ENCODE data around the gene RPA1.
"Not testable (repeated sequence)": the region's sequence is repeated elsewhere in the genome, so short reads cannot be mapped to it uniquely, and the experiment has no call there.

Gene RPA1

DNA sequence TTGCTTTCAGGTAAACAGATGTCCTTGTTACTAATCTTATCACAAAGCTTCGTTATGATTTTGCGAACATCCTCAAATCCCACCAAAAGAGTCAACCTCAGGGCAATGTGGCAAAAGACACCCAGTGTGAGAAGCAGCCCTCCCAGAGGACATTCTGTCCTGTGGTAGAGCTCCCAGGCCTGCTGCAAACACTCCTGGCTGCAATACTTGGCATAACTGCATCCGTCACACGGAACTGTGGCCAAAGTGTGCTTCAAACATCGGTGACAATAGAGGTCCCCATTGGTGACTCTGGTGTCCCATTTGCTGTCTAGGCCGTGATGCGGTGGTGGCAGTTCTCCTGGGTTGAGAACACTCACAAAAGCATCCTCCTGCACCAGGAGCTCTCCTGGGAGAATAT is 29.6 kb upstream of the RPA1 start:
- Mint-ChIP-seq H3K27ac (no peak overlapping the region), H3K4me3 (no peak overlapping the region), H3K27me3 (ENCODE audit: low read depth) (no peaks in the 10 kb centered on the region), H3K36me3 (ENCODE audit: low read depth) (peaks cover 27% of the 10 kb centered on the region), H3K9me3 (no peaks in the 10 kb centered on the region), H3K4me1 (ENCODE audit: low read depth) (peaks cover 4% of the 10 kb centered on the region)
- DNase-seq (ENCODE audit: low spot score) = no peak

DNA sequence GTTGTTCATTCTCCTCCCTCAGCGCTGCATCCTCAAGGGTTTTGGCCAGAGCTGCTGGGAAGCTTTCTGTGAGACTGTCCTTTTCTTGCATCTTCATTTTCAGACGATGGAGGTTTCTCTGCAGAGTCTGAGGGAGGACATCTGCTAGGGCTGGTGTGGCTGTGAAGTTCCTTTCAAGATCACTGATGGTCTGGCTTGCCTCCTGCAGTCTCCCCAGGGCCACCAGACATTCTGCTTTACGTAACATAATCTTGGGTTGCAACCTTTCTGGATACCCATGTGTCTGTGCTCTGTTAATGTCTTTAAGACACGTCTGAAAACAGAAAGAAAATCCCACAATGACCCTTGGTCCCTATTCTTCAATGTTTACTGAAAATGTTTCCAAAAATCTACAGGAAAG is 29.1 kb upstream of the RPA1 start:
- no peaks in the 10 kb centered on the region for H3K27me3 Mint-ChIP-seq (ENCODE audit: low read depth)
- no peaks in the 10 kb centered on the region for H3K9me3 Mint-ChIP-seq
- H3K36me3 Mint-ChIP-seq (ENCODE audit: low read depth) = peaks cover 27% of the 10 kb centered on the region
- H3K4me3 Mint-ChIP-seq = no peak overlapping the region
- no peak for DNase-seq (ENCODE audit: low spot score)
- no peak overlapping the region for H3K27ac Mint-ChIP-seq
- H3K4me1 Mint-ChIP-seq (ENCODE audit: low read depth) = peaks cover 4% of the 10 kb centered on the region

DNA sequence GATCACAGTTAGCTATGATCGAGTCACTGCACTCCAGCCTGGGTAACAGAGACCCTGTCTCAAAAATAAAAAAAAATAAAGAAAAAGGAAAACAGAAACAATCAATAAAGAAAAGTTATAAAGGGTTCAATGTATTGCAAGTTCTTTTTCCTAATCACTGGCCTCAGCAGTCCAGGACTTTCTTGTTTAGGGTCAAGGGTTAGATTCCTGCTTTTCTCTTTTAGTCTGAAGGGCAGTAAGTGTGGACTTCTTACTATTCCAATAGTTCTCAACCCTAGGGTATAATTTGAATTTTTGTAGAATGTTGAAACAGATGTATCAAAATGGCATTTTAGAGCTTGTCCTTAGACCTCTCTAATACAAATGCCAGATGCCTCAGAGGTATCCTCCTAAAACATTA is 27.4 kb upstream of the RPA1 start:
- no peaks in the 10 kb centered on the region for H3K9me3 Mint-ChIP-seq
- no peak overlapping the region for H3K27ac Mint-ChIP-seq
- H3K4me3 Mint-ChIP-seq = no peak overlapping the region
- H3K27me3 Mint-ChIP-seq (ENCODE audit: low read depth) = no peaks in the 10 kb centered on the region
- DNase-seq (ENCODE audit: low spot score) = no peak
- peaks cover 23% of the 10 kb centered on the region for H3K36me3 Mint-ChIP-seq (ENCODE audit: low read depth)
- H3K4me1 Mint-ChIP-seq (ENCODE audit: low read depth) = no peaks in the 10 kb centered on the region

DNA sequence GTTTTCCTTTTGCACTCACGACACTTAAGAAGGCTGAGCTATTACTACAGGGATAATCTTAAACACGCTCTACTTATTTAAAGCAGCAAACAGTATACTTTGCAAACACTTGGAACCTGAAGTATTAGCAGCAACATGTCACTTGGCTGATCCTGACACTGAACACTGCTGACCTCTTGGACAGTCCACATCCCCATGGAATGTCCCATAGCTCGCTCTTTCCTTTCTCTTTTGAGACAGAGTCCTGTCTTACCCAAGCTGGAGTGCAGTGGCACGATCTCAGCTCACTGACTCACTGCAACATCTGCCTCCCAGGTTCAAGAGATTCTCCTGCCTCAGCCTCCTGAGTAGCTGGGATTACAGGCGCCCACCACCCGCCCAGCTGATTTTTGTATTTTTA is 26.5 kb upstream of the RPA1 start:
- peaks cover 21% of the 10 kb centered on the region for H3K36me3 Mint-ChIP-seq (ENCODE audit: low read depth)
- H3K9me3 Mint-ChIP-seq = no peaks in the 10 kb centered on the region
- no peaks in the 10 kb centered on the region for H3K4me1 Mint-ChIP-seq (ENCODE audit: low read depth)
- H3K4me3 Mint-ChIP-seq = no peak overlapping the region
- no peak overlapping the region for H3K27ac Mint-ChIP-seq
- DNase-seq (ENCODE audit: low spot score) = no peak
- no peaks in the 10 kb centered on the region for H3K27me3 Mint-ChIP-seq (ENCODE audit: low read depth)

DNA sequence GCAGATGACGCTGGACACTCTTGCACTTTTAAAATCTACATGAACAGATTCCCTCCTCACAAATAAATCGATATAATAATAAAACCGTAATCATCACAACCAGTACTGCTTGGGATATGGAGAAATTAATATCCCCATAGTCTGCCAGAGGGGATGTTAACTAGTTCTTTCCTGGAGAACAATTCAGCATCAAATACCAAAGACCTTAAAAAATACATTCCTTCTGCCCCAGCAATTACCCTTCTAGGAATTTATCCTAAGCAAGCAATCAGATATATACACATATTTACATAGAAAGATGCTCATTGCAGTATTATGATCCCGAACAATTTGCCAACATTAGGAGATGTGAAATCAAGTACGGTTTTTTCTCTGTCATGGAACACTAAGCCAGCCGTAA is 21.9 kb upstream of the RPA1 start:
- no peaks in the 10 kb centered on the region for H3K4me1 Mint-ChIP-seq (ENCODE audit: low read depth)
- no peak overlapping the region for H3K27ac Mint-ChIP-seq
- H3K36me3 Mint-ChIP-seq (ENCODE audit: low read depth) = peaks cover 22% of the 10 kb centered on the region
- DNase-seq (ENCODE audit: low spot score) = no peak
- no peaks in the 10 kb centered on the region for H3K9me3 Mint-ChIP-seq
- H3K4me3 Mint-ChIP-seq = no peak overlapping the region
- no peaks in the 10 kb centered on the region for H3K27me3 Mint-ChIP-seq (ENCODE audit: low read depth)

DNA sequence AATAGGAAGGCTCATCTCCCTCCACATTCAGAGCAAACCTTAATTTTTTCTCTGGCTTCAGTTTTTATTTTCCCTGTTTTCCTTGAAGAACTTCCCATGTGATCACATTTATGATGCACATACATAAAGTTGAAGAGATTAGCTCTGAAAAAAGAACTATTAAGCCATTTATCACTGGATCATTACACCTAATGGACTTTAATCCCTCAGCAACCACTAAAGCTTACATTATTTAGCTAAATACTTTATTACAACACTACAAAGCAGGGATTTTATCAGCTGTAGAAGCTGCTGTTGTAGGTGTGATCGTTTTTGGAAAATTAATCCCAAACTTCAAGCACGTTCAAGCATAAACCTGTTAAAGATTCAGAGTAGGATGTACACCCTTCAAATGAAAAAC is 21.2 kb upstream of the RPA1 start:
- Mint-ChIP-seq H3K27me3 (ENCODE audit: low read depth) (no peaks in the 10 kb centered on the region), H3K36me3 (ENCODE audit: low read depth) (peaks cover 22% of the 10 kb centered on the region), H3K4me3 (no peak overlapping the region), H3K27ac (no peak overlapping the region), H3K9me3 (no peaks in the 10 kb centered on the region), H3K4me1 (ENCODE audit: low read depth) (no peaks in the 10 kb centered on the region)
- DNase-seq (ENCODE audit: low spot score) = no peak

DNA sequence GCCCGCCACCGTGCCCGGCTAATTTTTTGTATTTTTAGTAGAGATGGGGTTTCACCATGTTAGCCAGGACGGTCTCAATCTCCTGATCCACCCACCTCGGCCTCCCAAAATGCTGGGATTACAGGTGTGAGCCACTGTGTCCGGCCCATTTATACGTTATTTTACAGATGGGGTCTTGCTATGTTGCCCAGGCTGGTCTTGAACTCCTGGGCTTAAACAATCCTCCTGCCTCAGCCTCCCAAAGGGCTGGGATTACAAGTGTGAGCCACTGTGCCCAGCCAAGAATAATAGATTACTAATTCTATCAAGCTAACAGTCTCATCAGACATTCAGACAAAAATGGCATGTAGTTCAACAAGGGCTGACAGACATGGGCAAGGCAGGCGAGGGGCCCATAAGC is 20.0 kb upstream of the RPA1 start:
- H3K27me3 Mint-ChIP-seq (ENCODE audit: low read depth); H3K9me3 Mint-ChIP-seq; H3K27ac Mint-ChIP-seq; H3K4me1 Mint-ChIP-seq (ENCODE audit: low read depth); DNase-seq (ENCODE audit: low spot score); H3K4me3 Mint-ChIP-seq: not testable (repeated sequence)
- H3K36me3 Mint-ChIP-seq (ENCODE audit: low read depth) = peaks cover 18% of the 10 kb centered on the region

DNA sequence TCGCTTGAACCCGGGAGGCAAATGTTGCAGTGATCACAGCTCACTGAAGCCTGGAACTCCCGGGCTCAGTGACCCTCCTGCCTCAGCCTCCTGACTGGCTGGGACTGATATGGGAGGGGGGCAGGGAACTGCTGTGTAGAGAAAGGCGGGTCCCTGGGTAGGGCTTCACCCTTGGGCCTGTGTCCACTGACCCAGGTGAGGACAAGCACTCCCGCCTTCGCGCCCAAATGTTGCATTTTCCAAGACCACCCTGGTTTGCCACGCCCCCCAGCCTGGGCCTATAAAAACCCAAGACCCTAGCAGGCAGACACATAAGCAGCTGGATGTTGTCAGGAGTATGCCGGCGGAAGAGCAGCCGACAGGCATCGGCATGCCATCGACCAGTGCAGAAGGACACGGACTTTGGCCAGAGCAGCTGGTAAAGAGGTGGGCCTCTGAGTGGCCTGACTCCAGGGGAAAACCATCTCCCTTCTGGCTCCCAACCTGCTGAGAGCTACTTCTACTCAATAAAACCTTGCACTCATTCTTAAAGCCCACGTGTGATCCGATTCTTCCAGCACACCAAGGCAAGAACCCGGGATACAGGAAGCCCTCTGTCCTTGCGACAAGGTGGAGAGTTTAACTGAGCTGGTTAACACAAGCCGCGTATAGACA is 19.2 kb upstream of the RPA1 start:
- no peak overlapping the region for H3K27ac Mint-ChIP-seq
- H3K4me1 Mint-ChIP-seq (ENCODE audit: low read depth) = no peaks in the 10 kb centered on the region
- DNase-seq (ENCODE audit: low spot score) = no peak
- H3K4me3 Mint-ChIP-seq = no peak overlapping the region
- H3K36me3 Mint-ChIP-seq (ENCODE audit: low read depth) = peaks cover 18% of the 10 kb centered on the region
- H3K27me3 Mint-ChIP-seq (ENCODE audit: low read depth) = no peaks in the 10 kb centered on the region
- no peaks in the 10 kb centered on the region for H3K9me3 Mint-ChIP-seq

DNA sequence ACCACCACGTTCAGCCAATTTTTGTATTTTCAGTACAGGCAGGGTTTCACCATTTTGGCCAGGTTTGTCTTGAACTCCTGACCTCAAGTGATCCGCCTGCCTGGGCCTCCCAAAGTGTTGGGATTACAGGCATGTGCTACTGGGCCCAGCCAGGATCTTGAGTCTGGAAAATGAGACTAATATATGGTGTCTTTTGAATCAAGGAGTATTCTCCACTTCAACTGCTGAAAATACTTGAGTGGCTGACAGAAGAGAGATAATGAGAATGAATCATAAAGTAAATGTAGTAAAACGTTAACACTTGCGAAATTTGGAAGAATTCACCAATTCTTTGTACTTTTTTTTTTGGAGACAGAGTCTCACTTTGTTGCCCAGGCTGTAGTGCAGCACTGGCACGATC is 16.7 kb upstream of the RPA1 start:
- DNase-seq (ENCODE audit: low spot score) = no peak
- Mint-ChIP-seq H3K27ac (no peak overlapping the region), H3K4me3 (no peak overlapping the region)

DNA sequence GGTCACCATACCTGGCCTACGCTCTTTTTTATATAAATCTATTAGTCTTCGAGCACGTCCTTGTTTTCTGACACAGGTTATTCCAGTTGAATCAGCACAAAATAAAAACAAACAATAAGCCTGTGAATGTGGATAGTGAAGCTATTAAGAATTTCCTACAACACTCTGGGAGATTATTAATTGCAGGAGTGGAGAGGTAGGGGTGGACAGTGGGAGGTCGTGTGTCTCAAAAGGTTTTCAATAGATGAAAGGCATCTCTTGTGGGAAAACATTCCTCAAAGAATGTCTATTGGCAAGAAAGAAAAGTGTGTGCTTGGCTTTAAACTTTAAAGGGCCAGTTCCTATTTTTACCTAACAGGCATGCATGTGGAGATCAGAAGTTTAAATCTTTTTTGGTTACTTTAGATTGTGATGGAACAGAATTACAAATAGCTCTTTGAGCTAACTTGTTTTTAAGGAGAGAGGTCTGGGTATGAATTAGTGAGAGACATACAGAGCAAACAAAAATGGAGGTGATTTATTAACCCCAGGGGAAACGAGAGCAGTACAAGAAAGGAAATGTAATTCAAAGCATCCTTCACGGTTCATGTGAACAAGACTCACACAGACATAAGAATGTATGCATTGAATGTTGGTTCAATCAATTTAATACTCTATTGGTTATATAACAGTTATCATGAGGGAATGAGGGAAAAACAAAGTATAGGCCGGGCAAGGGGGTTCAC is 9.1 kb upstream of the RPA1 start:
- H3K27ac Mint-ChIP-seq = no peak overlapping the region
- no peak for DNase-seq (ENCODE audit: low spot score)
- no peak overlapping the region for H3K4me3 Mint-ChIP-seq

More for the DNA sequence above, 16.7 kb upstream of the RPA1 start:
- H3K4me1 Mint-ChIP-seq (ENCODE audit: low read depth) = no peaks in the 10 kb centered on the region
- H3K36me3 Mint-ChIP-seq (ENCODE audit: low read depth) = peaks cover 17% of the 10 kb centered on the region
- no peaks in the 10 kb centered on the region for H3K27me3 Mint-ChIP-seq (ENCODE audit: low read depth)
- no peaks in the 10 kb centered on the region for H3K9me3 Mint-ChIP-seq

DNA sequence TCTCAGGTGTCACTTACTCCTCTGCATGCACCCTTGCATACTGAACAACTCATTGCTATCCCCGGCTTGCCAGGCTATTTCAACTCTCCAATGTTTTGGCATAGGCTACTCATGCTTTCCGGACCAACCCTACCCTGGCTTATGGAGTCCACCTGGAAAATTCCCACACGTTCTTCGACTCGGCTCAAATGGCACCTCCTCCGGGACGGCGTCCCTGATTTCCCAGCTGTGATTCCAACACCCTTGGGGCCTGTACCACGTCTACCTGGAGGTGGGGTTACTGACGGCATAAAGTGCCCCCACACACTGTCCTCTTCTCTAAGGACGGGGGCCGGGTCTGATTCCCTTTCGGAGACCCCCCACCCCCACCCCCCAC is 601 bp upstream of the RPA1 start:
- peak overlapping the region; percentile 85 for H3K27ac Mint-ChIP-seq
- no peaks in the 10 kb centered on the region for H3K9me3 Mint-ChIP-seq
- H3K36me3 Mint-ChIP-seq (ENCODE audit: low read depth) = peaks cover 53% of the 10 kb centered on the region
- no peaks in the 10 kb centered on the region for H3K27me3 Mint-ChIP-seq (ENCODE audit: low read depth)
- peak overlapping the region; percentile 97 for H3K4me3 Mint-ChIP-seq
- H3K4me1 Mint-ChIP-seq (ENCODE audit: low read depth) = peaks cover 48% of the 10 kb centered on the region
- DNase-seq (ENCODE audit: low spot score) = no peak

More for the DNA sequence above, 9.1 kb upstream of the RPA1 start:
- Mint-ChIP-seq H3K36me3 (ENCODE audit: low read depth) (peaks cover 27% of the 10 kb centered on the region), H3K9me3 (no peaks in the 10 kb centered on the region), H3K27me3 (ENCODE audit: low read depth) (no peaks in the 10 kb centered on the region), H3K4me1 (ENCODE audit: low read depth) (peaks cover 17% of the 10 kb centered on the region)

DNA sequence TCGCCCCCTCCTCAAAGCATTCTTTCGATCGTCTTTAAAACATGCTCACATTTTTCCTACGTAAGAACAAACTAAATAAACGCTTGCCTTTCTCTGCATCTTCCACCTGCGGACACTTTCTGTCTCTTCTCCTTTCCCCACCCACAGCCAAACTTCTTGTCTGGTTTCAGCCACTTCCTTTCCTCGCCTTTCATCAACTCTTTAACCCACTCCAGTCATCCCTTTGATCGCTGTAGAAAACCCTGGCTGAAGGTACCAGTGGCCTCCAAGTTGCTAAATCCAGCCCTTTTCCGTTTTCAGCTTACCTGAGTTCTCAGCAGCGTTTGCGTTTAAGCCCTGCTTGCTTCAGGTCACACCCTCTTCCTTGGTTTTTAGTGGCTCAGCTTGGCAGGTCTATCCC is 483 bp downstream of the RPA1 start:
- H3K36me3 Mint-ChIP-seq (ENCODE audit: low read depth) = peaks cover 52% of the 10 kb centered on the region
- H3K9me3 Mint-ChIP-seq = no peaks in the 10 kb centered on the region
- H3K27ac Mint-ChIP-seq = peak overlapping the region; percentile 96
- H3K4me1 Mint-ChIP-seq (ENCODE audit: low read depth) = peaks cover 48% of the 10 kb centered on the region
- H3K27me3 Mint-ChIP-seq (ENCODE audit: low read depth) = no peaks in the 10 kb centered on the region
- peak; percentile 18 for DNase-seq (ENCODE audit: low spot score)
- H3K4me3 Mint-ChIP-seq = peak overlapping the region; percentile 98

DNA sequence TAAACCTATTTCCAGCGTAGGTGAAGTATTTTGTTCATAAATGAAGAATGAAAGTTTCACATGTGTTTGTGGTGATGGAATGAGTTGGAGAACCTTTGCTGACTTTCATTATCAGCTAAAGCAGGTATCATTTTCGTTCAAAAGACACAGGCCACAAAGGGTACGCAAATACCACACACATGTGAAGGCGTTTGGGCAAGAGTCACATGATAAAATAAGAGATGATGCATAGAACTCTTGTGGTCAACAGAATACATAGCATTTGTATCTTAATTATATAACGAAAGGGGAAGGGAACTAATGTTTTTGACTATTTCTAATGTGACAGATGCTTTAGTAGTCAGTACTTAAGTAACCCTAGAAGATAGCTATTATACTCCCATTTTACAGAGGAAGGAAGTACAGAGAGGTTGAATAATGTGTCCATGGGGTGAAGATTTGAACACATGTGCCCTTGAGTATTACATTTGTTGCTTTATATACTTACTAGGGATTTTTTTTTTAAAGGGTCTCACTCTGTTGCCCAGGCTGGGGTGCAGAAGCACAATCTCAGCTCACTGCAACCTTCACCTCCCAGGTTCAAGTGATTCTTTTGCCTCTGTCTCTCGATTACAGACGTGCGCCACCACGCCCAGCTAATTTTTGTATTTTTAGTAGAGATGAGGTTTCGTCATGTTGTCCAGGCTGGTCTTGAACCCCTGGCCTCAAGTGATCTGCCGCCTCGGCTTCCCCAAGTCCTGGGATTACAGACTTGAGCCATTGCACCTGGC is 4.8 kb downstream of the RPA1 start:
- DNase-seq (ENCODE audit: low spot score) = peak; percentile 72
- peaks cover 36% of the 10 kb centered on the region for H3K4me1 Mint-ChIP-seq (ENCODE audit: low read depth)
- no peaks in the 10 kb centered on the region for H3K27me3 Mint-ChIP-seq (ENCODE audit: low read depth)
- peak overlapping the region; percentile 47 for H3K4me3 Mint-ChIP-seq
- peak overlapping the region; percentile 83 for H3K27ac Mint-ChIP-seq
- no peaks in the 10 kb centered on the region for H3K9me3 Mint-ChIP-seq
- H3K36me3 Mint-ChIP-seq (ENCODE audit: low read depth) = peaks cover 38% of the 10 kb centered on the region

DNA sequence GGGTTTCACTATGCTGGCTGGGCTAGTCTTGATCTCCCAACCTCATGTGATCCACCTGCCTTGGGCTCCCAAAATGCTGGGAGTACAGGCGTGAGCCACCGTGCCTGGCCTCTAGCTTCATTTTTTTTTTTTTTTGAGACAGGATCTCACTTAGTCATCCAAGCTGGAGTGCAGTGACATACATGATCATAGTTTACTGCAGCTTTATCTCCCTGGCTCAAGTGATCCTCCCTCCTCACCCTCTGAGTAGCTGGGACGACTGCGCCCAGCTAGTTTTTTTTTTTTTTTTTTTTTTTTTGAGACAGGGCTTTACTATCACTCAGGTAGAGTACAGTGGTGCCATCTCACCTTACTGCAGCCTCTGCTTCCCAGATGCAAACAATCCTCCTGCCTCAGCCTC is 9.7 kb downstream of the RPA1 start:
- Mint-ChIP-seq H3K27ac (no peak overlapping the region), H3K4me3 (no peak overlapping the region), H3K4me1 (ENCODE audit: low read depth) (peaks cover 16% of the 10 kb centered on the region), H3K9me3 (no peaks in the 10 kb centered on the region), H3K27me3 (ENCODE audit: low read depth) (no peaks in the 10 kb centered on the region), H3K36me3 (ENCODE audit: low read depth) (peaks cover 36% of the 10 kb centered on the region)
- no peak for DNase-seq (ENCODE audit: low spot score)
